ENCODE results near the gene OLIG1.
A peak's percentile ranks its signal among the peaks of the same experiment; 100 is the strongest.

OLIG1 gene

DNA sequence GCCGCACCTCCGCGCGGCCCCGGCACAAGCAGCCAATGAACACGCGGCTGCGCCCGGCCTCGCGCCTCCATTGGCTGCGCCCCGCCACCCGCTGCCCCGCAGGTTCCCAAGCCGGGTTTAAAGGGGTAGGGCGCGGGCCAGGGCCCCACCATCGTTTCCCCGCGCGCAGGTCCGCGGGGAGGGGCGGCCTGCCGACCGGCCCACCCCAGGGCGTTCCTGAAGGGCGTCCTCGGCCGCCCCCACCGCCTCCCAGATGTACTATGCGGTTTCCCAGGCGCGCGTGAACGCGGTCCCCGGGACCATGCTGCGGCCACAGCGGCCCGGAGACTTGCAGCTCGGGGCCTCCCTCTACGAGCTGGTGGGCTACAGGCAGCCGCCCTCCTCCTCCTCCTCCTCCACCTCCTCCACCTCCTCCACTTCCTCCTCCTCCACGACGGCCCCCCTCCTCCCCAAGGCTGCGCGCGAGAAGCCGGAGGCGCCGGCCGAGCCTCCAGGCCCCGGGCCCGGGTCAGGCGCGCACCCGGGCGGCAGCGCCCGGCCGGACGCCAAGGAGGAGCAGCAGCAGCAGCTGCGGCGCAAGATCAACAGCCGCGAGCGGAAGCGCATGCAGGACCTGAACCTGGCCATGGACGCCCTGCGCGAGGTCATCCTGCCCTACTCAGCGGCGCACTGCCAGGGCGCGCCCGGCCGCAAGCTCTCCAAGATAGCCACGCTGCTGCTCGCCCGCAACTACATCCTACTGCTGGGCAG lies at the start of gene OLIG1:
Gene OLIG1 (plus strand): TSS at position 148 of the 750 bp plus-strand sequence. CDS start 106 bp downstream, at position 254.
- peak; percentile 82 for DNase-seq

- DNase-seq, result no peak
Measured at GRCh38 chr21:33020558-33021100, 49.3 kb upstream of the OLIG1 start.

GRCh38 chr21:33021150-33021549 lies 48.8 kb upstream of the OLIG1 start:
- no peak for DNase-seq

DNA sequence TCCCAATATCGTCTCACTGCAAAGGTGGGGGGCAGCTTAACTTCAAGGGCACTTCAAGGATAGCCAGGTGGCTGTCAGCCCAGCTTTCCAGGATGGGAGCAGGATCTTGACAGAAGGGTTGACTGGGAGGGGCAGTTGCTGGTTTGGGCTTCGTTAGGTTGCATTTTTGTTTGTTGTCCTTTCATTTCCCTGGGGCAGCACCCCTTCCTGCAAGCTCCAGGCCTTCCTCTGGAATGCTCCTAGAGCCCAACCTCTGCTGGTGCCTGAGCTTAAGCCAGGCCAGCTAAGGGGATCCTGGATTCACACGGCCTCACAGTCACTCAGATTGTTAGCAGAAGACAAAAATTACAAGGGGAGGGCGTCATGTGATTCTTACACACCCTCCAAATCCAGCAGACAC lies 48.3 kb upstream of the OLIG1 start:
- DNase-seq, result no peak

GRCh38 chr21:33022489-33022827 lies 47.5 kb upstream of the OLIG1 start:
- no peak for DNase-seq

- DNase-seq, result no peak
Measured at GRCh38 chr21:33022828-33023573, 46.9 kb upstream of the OLIG1 start.

GRCh38 chr21:33023574-33024200 lies 46.3 kb upstream of the OLIG1 start:
- DNase-seq, result no peak

DNA sequence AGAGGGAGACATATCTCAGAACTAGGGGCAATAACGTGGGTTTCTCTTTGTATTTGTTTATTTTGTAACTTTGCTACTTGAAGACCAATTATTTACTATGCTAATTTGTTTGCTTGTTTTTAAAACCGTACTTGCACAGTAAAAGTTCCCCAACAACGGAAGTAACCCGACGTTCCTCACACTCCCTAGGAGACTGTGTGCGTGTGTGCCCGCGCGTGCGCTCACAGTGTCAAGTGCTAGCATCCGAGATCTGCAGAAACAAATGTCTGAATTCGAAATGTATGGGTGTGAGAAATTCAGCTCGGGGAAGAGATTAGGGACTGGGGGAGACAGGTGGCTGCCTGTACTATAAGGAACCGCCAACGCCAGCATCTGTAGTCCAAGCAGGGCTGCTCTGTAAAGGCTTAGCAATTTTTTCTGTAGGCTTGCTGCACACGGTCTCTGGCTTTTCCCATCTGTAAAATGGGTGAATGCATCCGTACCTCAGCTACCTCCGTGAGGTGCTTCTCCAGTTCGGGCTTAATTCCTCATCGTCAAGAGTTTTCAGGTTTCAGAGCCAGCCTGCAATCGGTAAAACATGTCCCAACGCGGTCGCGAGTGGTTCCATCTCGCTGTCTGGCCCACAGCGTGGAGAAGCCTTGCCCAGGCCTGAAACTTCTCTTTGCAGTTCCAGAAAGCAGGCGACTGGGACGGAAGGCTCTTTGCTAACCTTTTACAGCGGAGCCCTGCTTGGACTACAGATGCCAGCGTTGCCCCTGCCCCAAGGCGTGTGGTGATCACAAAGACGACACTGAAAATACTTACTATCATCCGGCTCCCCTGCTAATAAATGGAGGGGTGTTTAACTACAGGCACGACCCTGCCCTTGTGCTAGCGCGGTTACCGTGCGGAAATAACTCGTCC lies 45.5 kb upstream of the OLIG1 start:
- DNase-seq, result no peak

GRCh38 chr21:33025106-33025488 lies 44.8 kb upstream of the OLIG1 start:
- peak; percentile 21 for DNase-seq

DNA sequence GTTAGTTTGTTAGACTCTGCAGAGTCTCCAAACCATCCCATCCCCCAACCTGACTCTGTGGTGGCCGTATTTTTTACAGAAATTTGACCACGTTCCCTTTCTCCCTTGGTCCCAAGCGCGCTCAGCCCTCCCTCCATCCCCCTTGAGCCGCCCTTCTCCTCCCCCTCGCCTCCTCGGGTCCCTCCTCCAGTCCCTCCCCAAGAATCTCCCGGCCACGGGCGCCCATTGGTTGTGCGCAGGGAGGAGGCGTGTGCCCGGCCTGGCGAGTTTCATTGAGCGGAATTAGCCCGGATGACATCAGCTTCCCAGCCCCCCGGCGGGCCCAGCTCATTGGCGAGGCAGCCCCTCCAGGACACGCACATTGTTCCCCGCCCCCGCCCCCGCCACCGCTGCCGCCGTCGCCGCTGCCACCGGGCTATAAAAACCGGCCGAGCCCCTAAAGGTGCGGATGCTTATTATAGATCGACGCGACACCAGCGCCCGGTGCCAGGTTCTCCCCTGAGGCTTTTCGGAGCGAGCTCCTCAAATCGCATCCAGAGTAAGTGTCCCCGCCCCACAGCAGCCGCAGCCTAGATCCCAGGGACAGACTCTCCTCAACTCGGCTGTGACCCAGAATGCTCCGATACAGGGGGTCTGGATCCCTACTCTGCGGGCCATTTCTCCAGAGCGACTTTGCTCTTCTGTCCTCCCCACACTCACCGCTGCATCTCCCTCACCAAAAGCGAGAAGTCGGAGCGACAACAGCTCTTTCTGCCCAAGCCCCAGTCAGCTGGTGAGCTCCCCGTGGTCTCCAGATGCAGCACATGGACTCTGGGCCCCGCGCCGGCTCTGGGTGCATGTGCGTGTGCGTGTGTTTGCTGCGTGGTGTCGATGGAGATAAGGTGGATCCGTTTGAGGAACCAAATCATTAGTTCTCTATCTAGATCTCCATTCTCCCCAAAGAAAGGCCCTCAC lies 44.2 kb upstream of the OLIG1 start, which contains the start of gene OLIG2:
Gene OLIG2 (plus strand): TSS at position 447 of the 954 bp plus-strand sequence. CDS start 928 bp downstream, outside the sequence.
- DNase-seq, result no peak

- DNase-seq, result no peak
Measured at GRCh38 chr21:33026443-33026858, 43.5 kb upstream of the OLIG1 start.

DNA sequence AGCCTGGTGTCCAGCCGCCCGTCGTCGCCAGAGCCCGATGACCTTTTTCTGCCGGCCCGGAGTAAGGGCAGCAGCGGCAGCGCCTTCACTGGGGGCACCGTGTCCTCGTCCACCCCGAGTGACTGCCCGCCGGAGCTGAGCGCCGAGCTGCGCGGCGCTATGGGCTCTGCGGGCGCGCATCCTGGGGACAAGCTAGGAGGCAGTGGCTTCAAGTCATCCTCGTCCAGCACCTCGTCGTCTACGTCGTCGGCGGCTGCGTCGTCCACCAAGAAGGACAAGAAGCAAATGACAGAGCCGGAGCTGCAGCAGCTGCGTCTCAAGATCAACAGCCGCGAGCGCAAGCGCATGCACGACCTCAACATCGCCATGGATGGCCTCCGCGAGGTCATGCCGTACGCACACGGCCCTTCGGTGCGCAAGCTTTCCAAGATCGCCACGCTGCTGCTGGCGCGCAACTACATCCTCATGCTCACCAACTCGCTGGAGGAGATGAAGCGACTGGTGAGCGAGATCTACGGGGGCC lies 43.0 kb upstream of the OLIG1 start:
- no peak for DNase-seq

DNA sequence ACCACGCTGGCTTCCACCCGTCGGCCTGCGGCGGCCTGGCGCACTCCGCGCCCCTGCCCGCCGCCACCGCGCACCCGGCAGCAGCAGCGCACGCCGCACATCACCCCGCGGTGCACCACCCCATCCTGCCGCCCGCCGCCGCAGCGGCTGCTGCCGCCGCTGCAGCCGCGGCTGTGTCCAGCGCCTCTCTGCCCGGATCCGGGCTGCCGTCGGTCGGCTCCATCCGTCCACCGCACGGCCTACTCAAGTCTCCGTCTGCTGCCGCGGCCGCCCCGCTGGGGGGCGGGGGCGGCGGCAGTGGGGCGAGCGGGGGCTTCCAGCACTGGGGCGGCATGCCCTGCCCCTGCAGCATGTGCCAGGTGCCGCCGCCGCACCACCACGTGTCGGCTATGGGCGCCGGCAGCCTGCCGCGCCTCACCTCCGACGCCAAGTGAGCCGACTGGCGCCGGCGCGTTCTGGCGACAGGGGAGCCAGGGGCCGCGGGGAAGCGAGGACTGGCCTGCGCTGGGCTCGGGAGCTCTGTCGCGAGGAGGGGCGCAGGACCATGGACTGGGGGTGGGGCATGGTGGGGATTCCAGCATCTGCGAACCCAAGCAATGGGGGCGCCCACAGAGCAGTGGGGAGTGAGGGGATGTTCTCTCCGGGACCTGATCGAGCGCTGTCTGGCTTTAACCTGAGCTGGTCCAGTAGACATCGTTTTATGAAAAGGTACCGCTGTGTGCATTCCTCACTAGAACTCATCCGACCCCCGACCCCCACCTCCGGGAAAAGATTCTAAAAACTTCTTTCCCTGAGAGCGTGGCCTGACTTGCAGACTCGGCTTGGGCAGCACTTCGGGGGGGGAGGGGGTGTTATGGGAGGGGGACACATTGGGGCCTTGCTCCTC lies 42.3 kb upstream of the OLIG1 start:
- no peak for DNase-seq

GRCh38 chr21:33028287-33028670 lies 41.7 kb upstream of the OLIG1 start:
- no peak for DNase-seq

DNA sequence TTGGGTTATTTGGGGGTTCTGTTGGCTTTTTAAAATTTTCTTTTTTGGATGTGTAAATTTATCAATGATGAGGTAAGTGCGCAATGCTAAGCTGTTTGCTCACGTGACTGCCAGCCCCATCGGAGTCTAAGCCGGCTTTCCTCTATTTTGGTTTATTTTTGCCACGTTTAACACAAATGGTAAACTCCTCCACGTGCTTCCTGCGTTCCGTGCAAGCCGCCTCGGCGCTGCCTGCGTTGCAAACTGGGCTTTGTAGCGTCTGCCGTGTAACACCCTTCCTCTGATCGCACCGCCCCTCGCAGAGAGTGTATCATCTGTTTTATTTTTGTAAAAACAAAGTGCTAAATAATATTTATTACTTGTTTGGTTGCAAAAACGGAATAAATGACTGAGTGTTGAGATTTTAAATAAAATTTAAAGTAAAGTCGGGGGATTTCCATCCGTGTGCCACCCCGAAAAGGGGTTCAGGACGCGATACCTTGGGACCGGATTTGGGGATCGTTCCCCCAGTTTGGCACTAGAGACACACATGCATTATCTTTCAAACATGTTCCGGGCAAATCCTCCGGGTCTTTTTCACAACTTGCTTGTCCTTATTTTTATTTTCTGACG lies 41.1 kb upstream of the OLIG1 start:
- DNase-seq, result no peak

DNA sequence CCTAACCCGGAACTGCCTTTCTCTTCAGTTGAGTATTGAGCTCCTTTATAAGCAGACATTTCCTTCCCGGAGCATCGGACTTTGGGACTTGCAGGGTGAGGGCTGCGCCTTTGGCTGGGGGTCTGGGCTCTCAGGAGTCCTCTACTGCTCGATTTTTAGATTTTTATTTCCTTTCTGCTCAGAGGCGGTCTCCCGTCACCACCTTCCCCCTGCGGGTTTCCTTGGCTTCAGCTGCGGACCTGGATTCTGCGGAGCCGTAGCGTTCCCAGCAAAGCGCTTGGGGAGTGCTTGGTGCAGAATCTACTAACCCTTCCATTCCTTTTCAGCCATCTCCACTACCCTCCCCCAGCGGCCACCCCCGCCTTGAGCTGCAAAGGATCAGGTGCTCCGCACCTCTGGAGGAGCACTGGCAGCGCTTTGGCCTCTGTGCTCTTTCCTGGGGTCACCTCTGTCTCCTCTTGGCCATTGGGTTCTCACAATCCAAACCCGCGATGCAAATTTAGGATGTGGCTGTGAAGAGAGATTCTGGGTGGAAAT lies 40.5 kb upstream of the OLIG1 start:
- DNase-seq, result no peak

- DNase-seq, result no peak
Measured at GRCh38 chr21:33029975-33030461, 39.9 kb upstream of the OLIG1 start.

DNA sequence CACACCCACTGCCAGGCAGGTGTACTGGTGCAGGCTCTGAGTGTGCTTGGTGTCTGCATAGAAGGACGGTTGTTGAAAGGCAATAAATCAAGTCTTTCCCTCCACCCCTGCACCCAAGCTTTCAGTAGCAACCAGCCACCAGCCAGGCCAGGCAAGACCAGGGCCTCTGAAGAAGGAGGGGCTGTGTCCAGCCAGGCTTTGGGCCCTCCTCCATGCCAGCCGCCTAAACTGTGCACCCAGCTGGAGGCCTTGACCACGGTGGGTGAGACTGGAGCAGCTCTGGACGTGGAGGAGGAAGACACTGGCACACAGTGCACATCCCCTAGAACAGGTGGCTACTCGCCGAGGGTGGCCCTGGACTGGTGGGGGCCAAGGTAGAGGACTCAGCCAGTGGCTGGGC lies 39.3 kb upstream of the OLIG1 start:
- DNase-seq, result no peak
